GM10266 (cell line): ENCODE results near the gene ZNF334.

Source experiments
- DNase-seq: peaks from one replicate; pipeline ENCODE4 v3.0.0; 2012; ENCODE audit errors: extremely low spot score
- CTCF ChIP-seq: IDR thresholded peaks from 2 replicates; pipeline ENCODE4 v1.5.1; 2012; ENCODE audit warnings: mild to moderate bottlenecking, low read depth; ENCODE audit not compliant: control insufficient read depth, insufficient read depth; ENCODE audit errors: missing control alignments

ZNF334 gene

GRCh38 chr20:46507760-46508407, 5.5 kb downstream of the ZNF334 start:
- DNase-seq, result no peak
- no peak for TF ChIP-seq CTCF

GRCh38 chr20:46505506-46505905, 7.9 kb downstream of the ZNF334 start:
- no peak for TF ChIP-seq CTCF
- DNase-seq, result no peak

- no peak for DNase-seq
Measured at GRCh38 chr20:46501961-46502360, 11.4 kb downstream of the ZNF334 start.

GRCh38 chr20:46501337-46501942, 11.9 kb downstream of the ZNF334 start:
- no peak for DNase-seq
- no peak for TF ChIP-seq CTCF

More at GRCh38 chr20:46501961-46502360, 11.4 kb downstream of the ZNF334 start:
- TF ChIP-seq CTCF, result no peak

- no peak for TF ChIP-seq CTCF
Measured at GRCh38 chr20:46494077-46494476, 19.3 kb downstream of the ZNF334 start.

GRCh38 chr20:46491354-46491753, 22.0 kb downstream of the ZNF334 start:
- no peak for TF ChIP-seq CTCF
- DNase-seq, result no peak

More at GRCh38 chr20:46494077-46494476, 19.3 kb downstream of the ZNF334 start:
- DNase-seq, result no peak

GRCh38 chr20:46488451-46488850, 24.9 kb downstream of the ZNF334 start:
- TF ChIP-seq CTCF, result no peak
- DNase-seq, result no peak
